ENCODE data around the gene PIEZO2.

The PIEZO2 gene

DNA sequence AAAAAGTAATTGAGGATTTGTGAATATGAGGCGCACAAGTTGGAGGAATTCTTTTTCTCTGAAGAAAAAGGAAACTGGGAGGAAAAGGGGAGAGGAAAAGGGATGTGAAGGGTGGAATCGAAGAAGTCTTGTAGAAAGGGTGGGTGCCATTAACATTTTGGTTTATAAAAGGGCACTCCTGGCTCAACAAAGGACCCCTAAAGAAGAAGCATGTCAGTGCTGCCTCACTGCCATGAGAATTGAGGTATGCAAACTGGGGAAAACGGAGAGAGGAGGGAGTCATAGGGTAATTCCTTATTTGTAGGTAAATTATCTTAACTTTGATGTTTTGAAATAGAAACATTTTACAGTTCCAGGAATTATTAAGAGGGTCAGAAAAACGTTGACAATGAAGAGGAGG lies 416.4 kb downstream of the PIEZO2 start:
- no peak for TF ChIP-seq JUND (IDR thresholded peaks at IDR 0.05; ENCODE audit: low read depth)
- in situ Hi-C loops (cut with HindIII; ENCODE audit: low pct_unique_long_range_greater_than_20kb, low sequenced_read_pairs): no loop called here
- DNase-seq (ENCODE audit: low read depth in 1 of 2, low spot score in 1 of 2): no peak

DNA sequence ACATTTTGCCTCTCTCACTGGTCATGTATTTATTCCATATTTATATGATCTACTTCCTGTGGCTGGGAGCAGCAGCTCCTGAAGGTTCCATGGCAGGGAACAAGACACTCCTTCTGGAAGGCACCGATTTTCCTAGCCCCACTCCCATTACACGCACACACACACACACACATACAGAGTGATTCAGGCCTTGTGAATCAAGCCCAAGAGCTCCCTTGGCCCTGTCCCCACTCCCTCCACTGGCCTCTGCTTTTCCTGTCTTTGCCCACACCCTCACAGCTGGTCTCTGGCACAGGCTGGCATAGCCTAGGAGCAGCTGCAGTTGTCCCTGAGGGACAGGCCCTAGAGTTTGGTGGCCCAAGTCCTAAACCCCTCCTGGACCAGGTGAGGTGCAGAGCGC lies 421.9 kb downstream of the PIEZO2 start:
- no peak for TF ChIP-seq JUND (IDR thresholded peaks at IDR 0.05; ENCODE audit: low read depth)
- in situ Hi-C loops (cut with HindIII; ENCODE audit: low pct_unique_long_range_greater_than_20kb, low sequenced_read_pairs): no loop called here
- DNase-seq (ENCODE audit: low read depth in 1 of 2, low spot score in 1 of 2): no peak

DNA sequence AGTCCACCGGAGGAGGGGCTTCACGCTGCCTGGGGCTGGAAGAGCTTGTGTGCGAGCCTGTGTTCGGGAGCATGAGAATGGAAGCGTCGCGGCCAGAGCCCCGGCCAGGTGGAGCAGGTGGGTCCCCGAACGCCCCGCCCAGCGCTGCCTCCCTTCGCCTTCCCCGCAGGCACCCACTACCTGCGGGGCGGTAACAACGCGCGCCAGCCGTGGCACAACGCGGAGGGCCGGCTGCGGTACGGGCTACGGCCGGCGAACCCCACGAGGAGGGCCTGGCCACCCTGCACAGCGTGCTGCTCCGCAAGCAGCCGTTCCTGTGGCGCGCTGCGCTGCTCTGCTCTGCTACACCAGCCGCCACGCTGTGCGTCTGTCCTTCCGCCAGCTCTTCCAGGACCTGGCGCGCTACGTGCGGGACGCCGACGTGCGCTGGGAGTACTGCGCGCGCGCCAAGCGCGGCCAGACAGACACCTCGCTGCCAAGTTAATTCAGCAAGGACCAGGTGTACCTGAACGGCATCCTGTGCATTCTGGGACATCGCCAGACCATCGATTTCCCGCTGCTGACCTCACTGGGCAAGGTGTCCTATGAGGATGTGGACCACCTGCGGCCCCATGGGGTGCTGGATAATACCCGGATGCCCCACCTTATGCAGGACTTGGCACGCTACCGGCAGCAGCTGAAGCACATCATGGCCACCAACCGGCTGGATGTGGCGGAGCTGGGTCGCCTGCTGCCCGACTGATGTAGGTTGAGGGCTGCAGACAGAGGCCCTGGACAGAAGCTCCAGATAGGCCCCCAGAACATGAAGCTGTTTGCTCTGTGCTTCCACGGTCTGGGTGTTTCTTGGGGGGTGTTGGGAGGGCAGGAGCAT lies 422.9 kb downstream of the PIEZO2 start:
- peak; percentile 63 to 64 for DNase-seq (ENCODE audit: low read depth in 1 of 2, low spot score in 1 of 2)
- in situ Hi-C loops (cut with HindIII; ENCODE audit: low pct_unique_long_range_greater_than_20kb, low sequenced_read_pairs): no loop called here
- no peak for TF ChIP-seq JUND (IDR thresholded peaks at IDR 0.05; ENCODE audit: low read depth)

DNA sequence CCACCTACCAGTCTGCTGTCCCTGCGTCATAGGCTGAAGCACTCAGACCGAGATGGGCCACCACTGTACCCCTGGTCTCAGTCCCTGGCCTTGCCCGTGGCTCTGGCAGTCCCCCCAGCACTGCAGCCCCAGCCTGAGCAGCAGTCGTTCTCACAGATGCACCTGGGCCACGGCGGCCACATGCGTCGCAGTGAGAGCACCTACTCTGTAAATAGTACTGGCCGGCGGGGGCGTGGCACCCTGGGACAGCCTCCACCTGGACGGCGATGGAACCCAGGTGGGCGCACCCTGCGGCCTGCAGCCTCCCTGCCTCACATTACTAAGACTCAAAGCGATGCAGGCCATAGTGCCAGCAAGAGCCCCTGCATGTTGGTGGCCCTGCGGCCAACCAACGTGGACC lies 424.7 kb downstream of the PIEZO2 start:
- no peak for DNase-seq (ENCODE audit: low read depth in 1 of 2, low spot score in 1 of 2)
- no peak for TF ChIP-seq JUND (IDR thresholded peaks at IDR 0.05; ENCODE audit: low read depth)
- in situ Hi-C loops (cut with HindIII; ENCODE audit: low pct_unique_long_range_greater_than_20kb, low sequenced_read_pairs): no loop called here

DNA sequence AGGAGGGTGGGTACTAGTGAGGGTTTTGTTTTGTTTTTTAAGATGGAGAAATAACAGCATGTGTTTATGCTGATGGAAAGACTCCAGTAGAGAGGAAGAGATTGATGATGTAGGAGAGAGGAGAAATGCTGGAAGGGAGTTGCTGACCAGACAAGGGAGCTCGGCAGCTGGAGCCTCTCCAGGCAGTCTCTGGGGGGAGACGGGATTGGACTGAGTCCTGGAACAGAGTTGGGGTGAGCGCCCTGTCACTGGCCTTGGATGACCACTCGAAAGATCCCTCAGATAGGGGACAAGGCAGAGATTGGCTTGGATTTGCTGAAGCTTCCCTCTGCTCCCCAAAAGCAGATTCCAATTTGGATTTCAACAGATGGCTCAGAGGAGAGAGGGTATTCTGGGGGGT lies 425.9 kb downstream of the PIEZO2 start:
- in situ Hi-C loops (cut with HindIII; ENCODE audit: low pct_unique_long_range_greater_than_20kb, low sequenced_read_pairs): no loop called here
- DNase-seq (ENCODE audit: low read depth in 1 of 2, low spot score in 1 of 2): no peak
- no peak for TF ChIP-seq JUND (IDR thresholded peaks at IDR 0.05; ENCODE audit: low read depth)

DNA sequence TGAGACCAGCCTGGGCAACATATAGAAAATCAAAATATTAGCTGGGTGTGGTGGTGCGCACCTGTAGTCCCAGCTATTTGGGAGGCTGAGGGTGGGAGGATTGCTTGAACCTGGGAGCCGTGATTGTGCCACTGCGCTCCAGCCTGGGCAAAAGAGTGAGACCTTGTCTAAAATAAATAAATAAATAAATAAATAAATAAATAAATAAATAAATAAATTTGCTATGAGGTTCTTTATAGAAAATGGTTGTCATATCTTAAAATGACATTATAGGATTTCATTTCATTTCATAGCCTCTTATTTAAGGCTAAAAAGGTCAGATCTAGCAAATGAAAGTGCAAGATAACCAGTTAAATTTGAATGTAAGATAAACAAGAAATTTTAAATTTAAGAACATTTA lies 430.6 kb downstream of the PIEZO2 start:
- in situ Hi-C loops (cut with HindIII; ENCODE audit: low pct_unique_long_range_greater_than_20kb, low sequenced_read_pairs): no loop called here

DNA sequence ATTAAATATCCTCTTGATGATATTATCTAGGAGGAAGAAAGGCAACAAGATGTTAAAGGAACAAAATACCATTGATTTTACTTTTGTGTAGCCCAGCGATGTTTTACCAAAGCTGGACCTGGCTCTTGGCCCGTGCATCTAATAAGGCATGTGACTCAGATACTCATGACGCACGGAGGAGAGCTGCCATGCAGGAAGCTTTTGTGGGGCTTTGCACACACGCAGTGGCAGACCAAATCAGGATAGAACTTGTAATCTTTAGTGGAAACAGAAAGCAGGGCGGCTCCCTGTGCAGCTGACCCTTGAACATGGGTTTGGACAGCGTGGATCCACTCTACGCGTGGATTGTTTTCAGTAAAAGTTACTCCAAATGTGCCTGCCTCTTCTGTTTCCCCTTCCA lies 433.6 kb downstream of the PIEZO2 start:
- in situ Hi-C loops (cut with HindIII; ENCODE audit: low pct_unique_long_range_greater_than_20kb, low sequenced_read_pairs): no loop called here
- DNase-seq (ENCODE audit: low read depth in 1 of 2, low spot score in 1 of 2): no peak
- TF ChIP-seq JUND (IDR thresholded peaks at IDR 0.05; ENCODE audit: low read depth): no peak

More for the DNA sequence above, 430.6 kb downstream of the PIEZO2 start:
- no peak for TF ChIP-seq JUND (IDR thresholded peaks at IDR 0.05; ENCODE audit: low read depth)
- no peak for DNase-seq (ENCODE audit: low read depth in 1 of 2, low spot score in 1 of 2)

DNA sequence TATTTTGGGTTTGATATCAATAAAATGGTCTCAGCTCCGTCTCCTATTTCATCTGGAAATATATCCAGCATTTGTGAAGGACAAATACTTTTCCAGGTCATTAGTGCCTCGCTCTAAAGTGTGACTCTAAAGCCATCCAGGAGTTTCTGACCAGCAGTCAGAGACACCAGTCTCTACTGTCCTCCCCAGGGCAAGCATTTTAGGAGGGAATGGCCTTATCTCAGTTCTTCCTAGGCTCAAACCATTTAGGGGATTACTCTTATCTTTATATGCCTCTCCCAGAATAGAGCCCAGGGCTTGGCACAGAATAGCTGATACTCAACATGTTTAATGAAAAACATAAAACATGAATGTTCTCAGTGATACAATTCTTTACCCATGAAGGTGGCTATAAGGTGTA lies 436.0 kb downstream of the PIEZO2 start:
- TF ChIP-seq JUND (IDR thresholded peaks at IDR 0.05; ENCODE audit: low read depth): no peak
- no peak for DNase-seq (ENCODE audit: low read depth in 1 of 2, low spot score in 1 of 2)
- in situ Hi-C loops (cut with HindIII; ENCODE audit: low pct_unique_long_range_greater_than_20kb, low sequenced_read_pairs): no loop called here

DNA sequence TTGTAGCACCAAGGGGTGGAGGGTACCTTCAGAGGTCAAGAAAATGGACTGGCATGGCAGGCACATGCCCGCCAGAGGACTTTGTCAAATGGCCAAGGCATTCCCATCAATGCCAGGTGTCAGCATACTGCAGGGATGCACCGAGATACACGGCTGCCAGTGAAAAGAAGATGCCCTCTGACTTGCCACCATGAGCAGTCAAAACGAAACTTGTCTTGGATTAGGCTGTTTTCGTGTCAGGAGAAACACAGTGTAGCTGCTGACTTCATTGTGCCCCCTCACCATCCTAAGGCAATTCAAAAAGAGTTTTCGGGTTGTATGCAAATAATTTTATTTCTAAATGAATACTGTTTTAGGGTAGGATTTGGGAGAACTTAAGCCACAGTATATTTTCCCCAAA lies 442.1 kb downstream of the PIEZO2 start:
- no peak for DNase-seq (ENCODE audit: low read depth in 1 of 2, low spot score in 1 of 2)
- in situ Hi-C loops (cut with HindIII; ENCODE audit: low pct_unique_long_range_greater_than_20kb, low sequenced_read_pairs): no loop called here
- TF ChIP-seq JUND (IDR thresholded peaks at IDR 0.05; ENCODE audit: low read depth): no peak

DNA sequence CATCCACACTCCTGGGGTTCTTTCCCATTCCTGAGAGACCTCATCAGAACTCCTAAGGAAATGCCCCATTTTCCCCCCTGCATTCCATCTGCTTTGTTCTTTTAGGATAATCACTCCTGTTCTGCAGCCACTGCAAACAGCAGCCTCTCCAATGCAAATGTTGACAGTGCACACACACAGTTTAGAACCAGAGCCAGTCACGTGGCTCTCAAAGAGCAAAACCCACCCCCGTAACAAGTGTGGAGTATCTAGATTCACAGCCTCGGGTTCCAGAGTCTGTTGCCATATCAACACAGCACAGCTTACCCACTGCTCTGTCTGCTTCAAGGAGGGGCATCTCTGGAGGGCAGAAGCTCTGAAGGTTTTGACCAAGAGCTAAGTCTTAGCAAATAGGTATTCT lies 443.6 kb downstream of the PIEZO2 start:
- no peak for DNase-seq (ENCODE audit: low read depth in 1 of 2, low spot score in 1 of 2)
- in situ Hi-C loops (cut with HindIII; ENCODE audit: low pct_unique_long_range_greater_than_20kb, low sequenced_read_pairs): no loop called here
- TF ChIP-seq JUND (IDR thresholded peaks at IDR 0.05; ENCODE audit: low read depth): no peak

DNA sequence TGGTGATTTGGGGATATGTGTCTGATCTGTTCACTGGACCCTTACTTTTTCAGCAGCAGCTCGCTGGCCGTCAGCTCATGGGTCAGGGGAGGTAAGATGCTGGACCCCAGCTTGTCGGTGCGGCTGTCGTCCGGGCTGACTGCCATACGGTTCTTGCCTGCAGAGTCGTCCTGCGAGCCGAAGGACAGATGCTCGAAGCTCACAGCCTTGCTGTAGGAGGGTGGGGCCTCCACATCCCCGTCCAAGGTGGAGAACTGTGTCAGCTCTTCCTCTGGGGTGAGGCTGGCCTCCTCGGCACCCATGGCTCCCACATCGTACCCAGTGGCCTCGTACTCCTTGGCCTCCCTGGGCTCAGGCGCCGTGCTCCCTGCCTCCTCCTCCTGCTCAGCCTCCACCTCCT lies 444.1 kb downstream of the PIEZO2 start:
- in situ Hi-C loops (cut with HindIII; ENCODE audit: low pct_unique_long_range_greater_than_20kb, low sequenced_read_pairs): no loop called here
- no peak for DNase-seq (ENCODE audit: low read depth in 1 of 2, low spot score in 1 of 2)
- TF ChIP-seq JUND (IDR thresholded peaks at IDR 0.05; ENCODE audit: low read depth): no peak

DNA sequence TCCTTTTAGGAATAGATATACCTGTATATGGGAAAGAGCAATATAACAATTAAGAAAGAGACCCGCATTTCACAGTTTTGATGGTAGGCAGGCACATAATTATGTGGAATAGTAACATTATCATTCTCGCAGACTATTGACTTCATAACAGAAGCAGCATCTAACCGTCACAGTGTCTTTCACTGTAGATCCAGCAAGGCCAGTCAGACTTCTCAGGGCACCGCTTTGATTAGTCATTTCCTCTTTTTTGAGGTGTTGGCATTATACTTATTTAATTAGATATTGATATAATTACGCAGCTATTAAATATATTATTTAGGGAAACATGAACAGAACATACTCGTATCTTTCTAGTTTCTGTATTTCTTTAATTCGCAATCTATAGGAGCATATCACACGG lies 447.2 kb downstream of the PIEZO2 start:
- TF ChIP-seq JUND (IDR thresholded peaks at IDR 0.05; ENCODE audit: low read depth): no peak
- in situ Hi-C loops (cut with HindIII; ENCODE audit: low pct_unique_long_range_greater_than_20kb, low sequenced_read_pairs): no loop called here
- no peak for DNase-seq (ENCODE audit: low read depth in 1 of 2, low spot score in 1 of 2)

DNA sequence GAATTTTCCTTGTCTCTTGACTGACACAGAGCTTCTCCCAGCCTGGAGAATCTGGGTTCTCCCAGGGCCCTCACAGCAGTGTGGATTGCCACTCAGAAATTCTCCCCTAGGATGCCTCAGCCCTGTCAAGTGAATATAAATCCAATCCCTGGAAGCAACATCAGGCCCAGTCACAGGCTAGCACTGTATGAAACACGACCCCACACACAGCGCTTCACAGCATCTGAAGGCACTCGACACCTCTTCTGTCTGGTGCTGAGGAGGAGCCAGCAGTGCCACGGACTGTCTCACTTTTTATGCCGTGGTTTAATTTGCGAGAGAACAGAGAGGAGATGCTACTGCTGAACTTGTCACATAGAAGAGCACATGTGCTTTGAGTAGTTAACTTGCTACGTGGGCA lies 459.0 kb downstream of the PIEZO2 start:
- no peak for TF ChIP-seq JUND (IDR thresholded peaks at IDR 0.05; ENCODE audit: low read depth)
- DNase-seq (ENCODE audit: low read depth in 1 of 2, low spot score in 1 of 2): no peak
- in situ Hi-C loops (cut with HindIII; ENCODE audit: low pct_unique_long_range_greater_than_20kb, low sequenced_read_pairs): no loop called here

DNA sequence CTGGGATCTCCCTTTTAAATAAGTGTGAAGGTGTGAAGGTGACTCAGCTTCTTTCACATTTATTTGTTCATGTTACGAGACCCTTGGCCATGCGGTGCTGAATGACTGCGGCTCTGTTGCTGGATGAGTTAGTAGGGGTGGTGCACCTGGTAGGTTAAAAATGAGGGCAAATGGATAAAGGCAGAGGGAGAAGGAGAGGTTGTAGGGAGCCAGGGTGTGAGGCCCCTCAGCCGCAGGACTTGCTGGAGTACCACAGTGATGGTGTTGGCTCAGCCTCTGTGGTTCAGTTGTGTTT lies 459.4 kb downstream of the PIEZO2 start:
- no peak for DNase-seq (ENCODE audit: low read depth in 1 of 2, low spot score in 1 of 2)
- in situ Hi-C loops (cut with HindIII; ENCODE audit: low pct_unique_long_range_greater_than_20kb, low sequenced_read_pairs): no loop called here
- no peak for TF ChIP-seq JUND (IDR thresholded peaks at IDR 0.05; ENCODE audit: low read depth)
